IMR-90 (cell line): Measurements from ENCODE around the gene CIAO2B. TPM values are rescaled to one million over a fixed set of nuclear protein-coding genes. Genes with fewer than 3 reads are reported as not detected.

Experiments
- ATAC-seq: fragments of 200-7000 bp; cut with Tn5 transposase; 2 replicates; pipeline ENCODE4 v1.9.1; 2020; ENCODE audit warnings: low read depth, mild to moderate bottlenecking, moderate library complexity
- BruUV-seq: library from RNA; stranded (reverse); fragments of 400-500 nt; replicated peaks from 2 replicates; lab custom pipeline; 2021; lab: Mats Ljungman, UMichigan
- CTCF ChIA-PET: fragments of 300-600 bp; formaldehyde crosslinking; extraction: SDS; loops from one replicate; lab custom pipeline; 2021; ENCODE audit warnings: antibody characterized with exemption; lab: Yijun Ruan, JAX
- POLR2A ChIA-PET: fragments of 300-600 bp; sonication (Branson Sonifier 250); formaldehyde crosslinking; loops from one replicate; lab custom pipeline; 2022; ENCODE audit warnings: antibody characterized with exemption; ENCODE audit not compliant: unreplicated experiment; lab: Charles Lee
- DNase-seq: peaks from one replicate; pipeline ENCODE4 v3.0.0; 2013
- H2AFZ ChIP-seq: replicated peaks from 2 replicates; pipeline ENCODE3; 2013; ENCODE audit warnings: low read length, mild to moderate bottlenecking; ENCODE audit not compliant: poor library complexity
- H2AK5ac ChIP-seq: 2 replicates; pipeline ENCODE4 v1.6.1; 2013; ENCODE audit warnings: low read depth, low read length, inconsistent platforms
- H2AK9ac ChIP-seq: replicated peaks from 2 replicates; pipeline ENCODE3; 2013; ENCODE audit warnings: mild to moderate bottlenecking, low read depth, low read length, moderate library complexity; ENCODE audit not compliant: poor library complexity
- H2BK120ac ChIP-seq: 2 replicates; pipeline ENCODE4 v1.6.1; 2013; ENCODE audit warnings: low read depth, low read length, inconsistent platforms
- H2BK15ac ChIP-seq: 3 replicates; pipeline ENCODE4 v1.6.1; 2013; ENCODE audit warnings: low read depth, low read length, inconsistent platforms
- H2BK20ac ChIP-seq: 2 replicates; pipeline ENCODE4 v1.6.1; 2013; ENCODE audit warnings: low read depth, mild to moderate bottlenecking, inconsistent platforms, low read length, moderate library complexity
- H2BK5ac ChIP-seq: 2 replicates; pipeline ENCODE4 v1.6.1; 2013; ENCODE audit warnings: mild to moderate bottlenecking, low read depth, low read length, inconsistent platforms; ENCODE audit not compliant: poor library complexity, severe bottlenecking
- H3K14ac ChIP-seq: replicated peaks from 2 replicates; pipeline ENCODE4 v1.6.1; 2013; ENCODE audit warnings: low read depth, low read length, inconsistent platforms
- H3K18ac ChIP-seq: 2 replicates; pipeline ENCODE4 v1.6.1; 2013; ENCODE audit warnings: low read depth, low read length, control low read depth
- H3K23ac ChIP-seq: 2 replicates; pipeline ENCODE4 v1.6.1; 2013; ENCODE audit warnings: low read depth, low read length, inconsistent platforms
- H3K27ac ChIP-seq: 2 replicates; pipeline ENCODE4 v1.5.1; 2013; ENCODE audit warnings: mild to moderate bottlenecking, control low read depth, low read length; ENCODE audit not compliant: insufficient read depth
- H3K27me3 ChIP-seq: 2 replicates; pipeline ENCODE4 v1.6.1; 2013; ENCODE audit warnings: low read length; ENCODE audit not compliant: control insufficient read depth, insufficient read depth
- H3K36me3 ChIP-seq: 2 replicates; pipeline ENCODE4 v1.6.1; 2013; ENCODE audit warnings: low read length, mixed read lengths; ENCODE audit not compliant: control insufficient read depth, insufficient read depth
- H3K4ac ChIP-seq: 2 replicates; pipeline ENCODE4 v1.6.1; 2013; ENCODE audit warnings: low read depth, low read length, inconsistent platforms
- H3K4me1 ChIP-seq: 2 replicates; pipeline ENCODE4 v1.6.1; 2013; ENCODE audit warnings: low read length, mixed read lengths; ENCODE audit not compliant: control insufficient read depth, insufficient read depth
- H3K4me2 ChIP-seq: 2 replicates; pipeline ENCODE4 v1.6.1; 2013; ENCODE audit warnings: low read depth, mild to moderate bottlenecking, control low read depth, low read length, moderate library complexity
- H3K4me3 ChIP-seq: 2 replicates; pipeline ENCODE4 v1.5.1; 2013; ENCODE audit warnings: low read depth, mild to moderate bottlenecking, control low read depth, low read length, moderate library complexity; ENCODE audit not compliant: insufficient read depth
- H3K56ac ChIP-seq: 2 replicates; pipeline ENCODE4 v1.6.1; 2013; ENCODE audit warnings: low read length, inconsistent platforms; ENCODE audit not compliant: insufficient read depth; ENCODE audit errors: extremely low read depth
- H3K79me1 ChIP-seq, 2 experiments: 2 replicates each; pipeline ENCODE4 v1.6.1; 2013; ENCODE audit warnings: low read length in 2 of 2, inconsistent platforms in 1 of 2, low read depth in 1 of 2
- H3K9ac ChIP-seq: 2 replicates; pipeline ENCODE4 v1.6.1; 2013; ENCODE audit warnings: low read depth, low read length, control low read depth
- H3K9me1 ChIP-seq: 2 replicates; pipeline ENCODE4 v1.6.1; 2013; ENCODE audit warnings: low read length, inconsistent platforms; ENCODE audit not compliant: insufficient read depth
- H3K9me3 ChIP-seq: 2 replicates; pipeline ENCODE4 v1.6.1; 2013; ENCODE audit warnings: low read length; ENCODE audit not compliant: control insufficient read depth, insufficient read depth
- H4K20me1 ChIP-seq: 2 replicates; pipeline ENCODE4 v1.6.1; 2013; ENCODE audit warnings: low read length, inconsistent platforms; ENCODE audit not compliant: insufficient read depth
- H4K5ac ChIP-seq: 2 replicates; pipeline ENCODE4 v1.6.1; 2013; ENCODE audit warnings: mild to moderate bottlenecking, low read depth, low read length, control low read depth
- H4K8ac ChIP-seq, 2 experiments: 2 replicates each; pipeline ENCODE4 v1.6.1; 2013; ENCODE audit warnings: low read depth in 2 of 2, low read length in 2 of 2, control low read depth in 1 of 2, inconsistent platforms in 1 of 2
- H4K91ac ChIP-seq: 2 replicates; pipeline ENCODE4 v1.6.1; 2013; ENCODE audit warnings: low read depth, low read length, inconsistent platforms; ENCODE audit not compliant: insufficient read depth
- ELK1 ChIP-seq: fragments of 150-350 bp; IDR thresholded peaks from 2 replicates; pipeline ENCODE4 v1.6.1; 2016; ENCODE audit warnings: low read depth, mild to moderate bottlenecking, low read length, moderate library complexity, borderline replicate concordance
- RAD21 ChIP-seq: IDR thresholded peaks from 2 replicates; pipeline ENCODE4 v1.6.1; 2012; ENCODE audit warnings: low read length, improper control_type of control experiment
- WGBS, 2 experiments: methylation state at CpG; one replicate each; pipeline versions ENCODE4 v1.1.5 to v1.1.7; 2013; ENCODE audit warnings: missing lambda C conversion rate in 2 of 2; ENCODE audit not compliant: insufficient read length in 1 of 2; ENCODE audit errors: extremely low coverage in 2 of 2; 5-methylcytosine and 5-hydroxymethylcytosine counted together
- dilution Hi-C: fragments of 300-500 bp; cut with HindIII; formaldehyde crosslinking; loops from one replicate; pipeline ENCODE4 v1.14.3; 2018; ENCODE audit warnings: low sequenced_read_pairs; ENCODE audit not compliant: unreplicated experiment
- in situ Hi-C: fragments of 300-500 bp; cut with MboI; formaldehyde crosslinking; loops from 3 replicates; pipeline ENCODE4 v1.14.3; 2019; ENCODE audit warnings: low sequenced_read_pairs, inconsistent platforms, mixed read lengths
- intact Hi-C: fragments of 100-400 bp; cut with micrococcal nuclease; formaldehyde crosslinking; loops from 2 replicates; pipeline ENCODE4 v1.10.0; 2022
- polyA plus RNA-seq, 3 experiments: library from polyadenylated mRNA; depleted of rRNA; stranded (reverse); fragments of >200 nt; gene quantifications; 2 replicates each; pipeline ENCODE4 v1.2.3, GENCODE V29; 2012; ENCODE audit warnings: low replicate concordance in 1 of 3
- total RNA-seq: library from RNA; depleted of rRNA; stranded (reverse); fragments of >200 nt; gene quantifications from 2 replicates; pipeline ENCODE4 v1.2.3, GENCODE V29; 2012

Gene CIAO2B
- total and polyA plus RNA-seq, 2 of the 4 experiments (the other 2 are of a cell fraction), result 148 to 234 TPM

GRCh38 chr16:66919569-66920298, 14.5 kb downstream of the CIAO2B start:
- no CpG with 5 or more reads among the region's 5 CpGs for WGBS, 2 experiments

More at GRCh38 chr16:66919569-66920298, 14.5 kb downstream of the CIAO2B start:
- Histone ChIP-seq H2BK20ac (no peak overlapping the region), H3K27me3 (peaks cover 39% of the 10 kb centered on the region), H3K23ac (no peak overlapping the region), H4K20me1 (no peaks in the 10 kb centered on the region), H3K79me1 (no peaks in the 10 kb centered on the region), H3K9me1 (no peaks in the 10 kb centered on the region), H4K8ac (no peak overlapping the region), H3K4me1 (peaks cover 3% of the 10 kb centered on the region), H4K5ac (no peak overlapping the region), H3K18ac (no peak overlapping the region), H4K91ac (no peak overlapping the region), H2BK5ac (no peak overlapping the region), H3K4me3 (no peak overlapping the region), H2AK5ac (no peak overlapping the region), H2BK120ac (no peak overlapping the region), H3K14ac (no peak overlapping the region), H3K56ac (no peak overlapping the region; the same call in 1 of the 2 replicates), H3K4me2 (no peak overlapping the region), H3K9me3 (no peaks in the 10 kb centered on the region), H2AK9ac (no peak overlapping the region), H3K27ac (no peak overlapping the region), H3K36me3 (no peaks in the 10 kb centered on the region), H2BK15ac (no peak overlapping the region), H3K4ac (no peak overlapping the region), H2AFZ (peak overlapping the region; percentile 5), H3K9ac (no peak overlapping the region)
- dilution Hi-C loops (no loop called here), intact Hi-C loops (no loop called here), in situ Hi-C loops (no loop called here)
- DNase-seq (no peak), ATAC-seq (no peak)
- no peak for TF ChIP-seq RAD21
- no peak for TF ChIP-seq ELK1
- POLR2A ChIA-PET, result no interaction called here
- BruUV-seq, result no TSS peak
- CTCF ChIA-PET, result interaction anchor here (1.4 kb wide), 1 partner anchor 9 kb away, joined by 3 read pairs; no protein-coding TSS in a partner anchor
